Measurements from ENCODE around the gene NFIC.

NFIC gene

DNA sequence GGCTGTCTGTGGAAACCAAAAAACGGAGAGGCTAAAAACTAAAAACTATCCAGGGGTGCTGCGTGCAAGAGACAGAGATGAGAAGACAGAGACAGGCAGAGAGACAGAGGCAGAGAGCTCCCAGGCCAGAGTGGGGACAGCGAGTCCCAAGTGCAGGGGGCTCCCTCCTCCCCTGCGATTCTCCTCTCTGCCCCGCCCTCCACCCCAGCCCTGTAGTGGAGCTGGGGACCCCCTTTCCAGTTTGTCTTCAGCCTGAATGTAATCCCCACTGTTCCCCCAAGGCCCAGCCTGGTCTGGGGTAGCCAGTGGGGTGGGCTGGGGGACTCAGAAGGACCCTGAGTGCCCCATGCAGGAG, 2.0 kb downstream of the NFIC start:
- no peak overlapping the region for H3K4me3 ChIP-seq (ENCODE audit: low read depth in 1 of 2, low read length in 2 of 2)
- no peak overlapping the region for H2AFZ ChIP-seq (ENCODE audit: low read depth, low read length)
- DNase-seq (no peak), ATAC-seq (ENCODE audit: insufficient read depth, low read depth) (no peak)
- H3K9me3 ChIP-seq (ENCODE audit: insufficient read depth, low read length, severe bottlenecking), result no peaks in the 10 kb centered on the region
- H3K27me3 ChIP-seq (ENCODE audit: insufficient read depth, low read length, poor library complexity), result no peaks in the 10 kb centered on the region
- H3K27ac ChIP-seq (ENCODE audit: low read length), result no peak overlapping the region
- TF ChIP-seq, protein P1, sequence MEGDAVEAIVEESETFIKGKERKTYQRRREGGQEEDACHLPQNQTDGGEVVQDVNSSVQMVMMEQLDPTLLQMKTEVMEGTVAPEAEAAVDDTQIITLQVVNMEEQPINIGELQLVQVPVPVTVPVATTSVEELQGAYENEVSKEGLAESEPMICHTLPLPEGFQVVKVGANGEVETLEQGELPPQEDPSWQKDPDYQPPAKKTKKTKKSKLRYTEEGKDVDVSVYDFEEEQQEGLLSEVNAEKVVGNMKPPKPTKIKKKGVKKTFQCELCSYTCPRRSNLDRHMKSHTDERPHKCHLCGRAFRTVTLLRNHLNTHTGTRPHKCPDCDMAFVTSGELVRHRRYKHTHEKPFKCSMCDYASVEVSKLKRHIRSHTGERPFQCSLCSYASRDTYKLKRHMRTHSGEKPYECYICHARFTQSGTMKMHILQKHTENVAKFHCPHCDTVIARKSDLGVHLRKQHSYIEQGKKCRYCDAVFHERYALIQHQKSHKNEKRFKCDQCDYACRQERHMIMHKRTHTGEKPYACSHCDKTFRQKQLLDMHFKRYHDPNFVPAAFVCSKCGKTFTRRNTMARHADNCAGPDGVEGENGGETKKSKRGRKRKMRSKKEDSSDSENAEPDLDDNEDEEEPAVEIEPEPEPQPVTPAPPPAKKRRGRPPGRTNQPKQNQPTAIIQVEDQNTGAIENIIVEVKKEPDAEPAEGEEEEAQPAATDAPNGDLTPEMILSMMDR (IDR thresholded peaks at IDR 0.05; ENCODE audit: borderline replicate concordance, extremely low read depth, low read length, poor library complexity, severe bottlenecking), result no peak
- TF ChIP-seq EZH2 (IDR thresholded peaks at IDR 0.05; ENCODE audit: borderline replicate concordance, low read depth, low read length, severe bottlenecking), result no peak
- H3K4me1 ChIP-seq (ENCODE audit: insufficient read depth, low read length), result peaks cover 26% of the 10 kb centered on the region
- H3K4me2 ChIP-seq (ENCODE audit: insufficient read depth, low read length), result 0 out of 2 replicates have a peak overlapping the region, but pooled peaks have one; percentile 75
- peaks cover 59% of the 10 kb centered on the region for H4K20me1 ChIP-seq (ENCODE audit: insufficient read depth, low read length)
- peaks cover 83% of the 10 kb centered on the region for H3K79me2 ChIP-seq (ENCODE audit: insufficient read depth, low read length)
- no peak overlapping the region for H3K9ac ChIP-seq (ENCODE audit: low read depth, low read length)
- H3K36me3 ChIP-seq (ENCODE audit: insufficient read depth, low read length), result no peaks in the 10 kb centered on the region

DNA sequence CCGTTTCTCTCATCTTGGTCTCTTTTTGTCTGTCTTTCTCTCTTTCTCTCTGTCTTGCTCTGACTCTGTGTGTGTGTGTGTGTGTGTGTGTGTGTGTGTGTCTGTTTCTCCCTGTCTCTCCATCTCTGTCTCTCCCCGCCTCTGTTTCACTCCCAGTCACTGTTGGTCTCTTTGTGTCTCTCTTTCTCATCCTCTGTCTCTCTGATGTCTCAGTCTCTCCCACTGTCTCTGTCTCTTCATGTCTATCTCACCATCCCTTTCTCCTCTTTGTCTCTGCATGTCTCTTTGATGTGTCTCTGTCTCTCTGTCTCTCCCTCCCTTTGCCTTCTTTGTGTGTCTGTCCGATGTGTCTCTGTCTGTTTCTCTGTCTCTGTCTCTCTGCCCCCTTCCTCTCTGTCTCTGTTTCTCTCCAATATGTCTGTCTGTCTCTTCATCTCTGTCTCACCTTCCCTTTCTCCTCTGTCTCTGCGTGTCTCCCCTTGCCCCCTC, 2.5 kb downstream of the NFIC start:
- no peak overlapping the region for H3K27ac ChIP-seq (ENCODE audit: low read length)
- peak overlapping the region; percentile 75; the same call in 1 of the 2 replicates for H3K4me2 ChIP-seq (ENCODE audit: insufficient read depth, low read length)
- H2AFZ ChIP-seq (ENCODE audit: low read depth, low read length), result no peak overlapping the region
- H3K4me3 ChIP-seq (ENCODE audit: low read depth in 1 of 2, low read length in 2 of 2), result no peak overlapping the region
- DNase-seq (no peak), ATAC-seq (ENCODE audit: insufficient read depth, low read depth) (no peak)
- no peak for TF ChIP-seq EZH2 (IDR thresholded peaks at IDR 0.05; ENCODE audit: borderline replicate concordance, low read depth, low read length, severe bottlenecking)
- TF ChIP-seq, protein P1 (IDR thresholded peaks at IDR 0.05; ENCODE audit: borderline replicate concordance, extremely low read depth, low read length, poor library complexity, severe bottlenecking), result no peak
- peaks cover 26% of the 10 kb centered on the region for H3K4me1 ChIP-seq (ENCODE audit: insufficient read depth, low read length)
- no peaks in the 10 kb centered on the region for H3K36me3 ChIP-seq (ENCODE audit: insufficient read depth, low read length)
- H3K79me2 ChIP-seq (ENCODE audit: insufficient read depth, low read length), result peaks cover 83% of the 10 kb centered on the region
- H4K20me1 ChIP-seq (ENCODE audit: insufficient read depth, low read length), result peaks cover 58% of the 10 kb centered on the region
- H3K9ac ChIP-seq (ENCODE audit: low read depth, low read length), result no peak overlapping the region
- no peaks in the 10 kb centered on the region for H3K9me3 ChIP-seq (ENCODE audit: insufficient read depth, low read length, severe bottlenecking)
- H3K27me3 ChIP-seq (ENCODE audit: insufficient read depth, low read length, poor library complexity), result no peaks in the 10 kb centered on the region

DNA sequence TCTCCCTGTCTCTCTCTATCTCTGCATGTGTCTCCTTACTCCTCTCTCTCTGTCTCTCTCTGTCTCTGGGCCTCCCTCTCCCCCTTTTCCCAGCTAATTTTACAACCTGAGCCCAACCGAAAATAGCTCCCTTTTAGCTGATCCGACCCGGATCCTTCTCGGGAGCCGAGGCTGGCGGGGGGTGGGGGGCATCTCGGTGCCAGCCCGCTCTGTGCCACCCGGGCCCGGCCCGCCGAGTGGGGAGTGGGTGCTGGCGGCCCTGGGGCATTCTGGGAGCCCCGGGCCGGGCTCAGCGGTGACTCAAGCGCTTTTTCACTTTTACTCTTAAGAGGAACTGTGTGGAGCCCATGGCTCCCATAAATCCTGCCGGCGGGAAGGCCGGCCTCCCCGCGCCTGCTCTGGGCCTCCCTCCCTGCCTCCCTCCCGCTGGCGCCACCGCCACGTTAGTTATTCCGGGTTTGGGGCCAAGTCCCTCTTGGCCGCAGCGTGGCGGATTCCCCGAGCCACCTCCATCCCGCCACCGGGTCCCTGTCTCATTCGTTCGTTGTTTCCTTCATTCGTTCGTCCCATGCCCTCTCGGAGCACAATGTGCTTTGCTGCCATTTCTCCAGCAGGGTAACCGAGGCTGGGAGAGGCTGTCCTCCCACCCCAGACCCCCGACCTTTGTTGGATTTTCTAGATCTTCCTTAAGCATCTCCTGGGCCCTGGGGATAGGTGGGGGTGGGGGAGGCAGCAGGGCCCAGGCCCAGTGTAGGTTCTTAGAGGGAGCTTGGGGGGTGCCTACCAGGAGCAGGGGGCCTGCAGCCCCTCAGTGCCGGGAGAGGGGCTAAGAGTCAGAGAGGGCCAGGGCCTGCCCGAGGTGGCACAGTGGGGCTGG, 3.2 kb downstream of the NFIC start:
- no peaks in the 10 kb centered on the region for H3K27me3 ChIP-seq (ENCODE audit: insufficient read depth, low read length, poor library complexity)
- no peak for ATAC-seq (ENCODE audit: insufficient read depth, low read depth)
- H3K36me3 ChIP-seq (ENCODE audit: insufficient read depth, low read length), result no peaks in the 10 kb centered on the region
- H3K4me2 ChIP-seq (ENCODE audit: insufficient read depth, low read length), result no peak overlapping the region
- H3K4me3 ChIP-seq (ENCODE audit: low read depth in 1 of 2, low read length in 2 of 2), result no peak overlapping the region
- H3K27ac ChIP-seq (ENCODE audit: low read length), result no peak overlapping the region
- H3K79me2 ChIP-seq (ENCODE audit: insufficient read depth, low read length), result peaks cover 89% of the 10 kb centered on the region
- H3K9me3 ChIP-seq (ENCODE audit: insufficient read depth, low read length, severe bottlenecking), result no peaks in the 10 kb centered on the region
- peaks cover 26% of the 10 kb centered on the region for H3K4me1 ChIP-seq (ENCODE audit: insufficient read depth, low read length)
- H3K9ac ChIP-seq (ENCODE audit: low read depth, low read length), result no peak overlapping the region
- TF ChIP-seq EZH2 (IDR thresholded peaks at IDR 0.05; ENCODE audit: borderline replicate concordance, low read depth, low read length, severe bottlenecking), result no peak
- TF ChIP-seq, protein P1 (IDR thresholded peaks at IDR 0.05; ENCODE audit: borderline replicate concordance, extremely low read depth, low read length, poor library complexity, severe bottlenecking), result no peak
- no peak for DNase-seq
- peaks cover 64% of the 10 kb centered on the region for H4K20me1 ChIP-seq (ENCODE audit: insufficient read depth, low read length)
- no peak overlapping the region for H2AFZ ChIP-seq (ENCODE audit: low read depth, low read length)

Measured in DND-41 (cell line).